ENCODE data around the gene LIMK2.

- TF ChIP-seq, protein P1, sequence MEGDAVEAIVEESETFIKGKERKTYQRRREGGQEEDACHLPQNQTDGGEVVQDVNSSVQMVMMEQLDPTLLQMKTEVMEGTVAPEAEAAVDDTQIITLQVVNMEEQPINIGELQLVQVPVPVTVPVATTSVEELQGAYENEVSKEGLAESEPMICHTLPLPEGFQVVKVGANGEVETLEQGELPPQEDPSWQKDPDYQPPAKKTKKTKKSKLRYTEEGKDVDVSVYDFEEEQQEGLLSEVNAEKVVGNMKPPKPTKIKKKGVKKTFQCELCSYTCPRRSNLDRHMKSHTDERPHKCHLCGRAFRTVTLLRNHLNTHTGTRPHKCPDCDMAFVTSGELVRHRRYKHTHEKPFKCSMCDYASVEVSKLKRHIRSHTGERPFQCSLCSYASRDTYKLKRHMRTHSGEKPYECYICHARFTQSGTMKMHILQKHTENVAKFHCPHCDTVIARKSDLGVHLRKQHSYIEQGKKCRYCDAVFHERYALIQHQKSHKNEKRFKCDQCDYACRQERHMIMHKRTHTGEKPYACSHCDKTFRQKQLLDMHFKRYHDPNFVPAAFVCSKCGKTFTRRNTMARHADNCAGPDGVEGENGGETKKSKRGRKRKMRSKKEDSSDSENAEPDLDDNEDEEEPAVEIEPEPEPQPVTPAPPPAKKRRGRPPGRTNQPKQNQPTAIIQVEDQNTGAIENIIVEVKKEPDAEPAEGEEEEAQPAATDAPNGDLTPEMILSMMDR (IDR thresholded peaks at IDR 0.05), result no peak
- no peak for TF ChIP-seq POLR2A (IDR thresholded peaks at IDR 0.05)
Observed at GRCh38 chr22:31323578-31324550, 111.8 kb downstream of the LIMK2 start.

All from breast epithelium (tissue), 3 donors.